Peyer's patch (tissue), 4 donors: ENCODE data around the gene NATD1. TPM values are rescaled to one million over a fixed set of nuclear protein-coding genes. Genes with fewer than 3 reads are reported as not detected.
A peak's percentile ranks its signal among the peaks of the same experiment; 100 is the strongest.

Experiments used
- DNase-seq, 3 donors: peaks; one replicate each; pipeline ENCODE4 v3.0.0-alpha.2; 2017 to 2019
- H3K27ac ChIP-seq, 4 donors: fragments of 200-600 bp; sonication (generic); one replicate each; pipeline ENCODE4 v1.5.1; 2016 to 2019
- H3K27me3 ChIP-seq, 2 donors: fragments of 200-600 bp; sonication (generic); one replicate each; pipeline ENCODE4 v1.5.1; 2019
- H3K36me3 ChIP-seq, 3 donors: fragments of 200-600 bp; sonication (generic); one replicate each; pipeline ENCODE4 v1.5.1; 2016 to 2019
- H3K4me1 ChIP-seq, 4 donors: fragments of 200-600 bp; sonication (generic); one replicate each; pipeline ENCODE4 v1.5.1; 2016 to 2019
- H3K4me3 ChIP-seq, 4 donors: fragments of 200-600 bp; sonication (generic); 1 replicate in 3 of 4; 2 replicates in 1 of 4; pipeline ENCODE4 v1.5.1; 2016 to 2019; ENCODE audit warnings: mild to moderate bottlenecking in 1 of 4
- H3K9me3 ChIP-seq, 4 donors: fragments of 200-600 bp; sonication (generic); one replicate each; pipeline ENCODE4 v1.5.1; 2016 to 2019; ENCODE audit warnings: mild to moderate bottlenecking in 1 of 4
- POLR2A ChIP-seq, 2 donors: fragments of 450-650 bp; IDR thresholded peaks; one replicate each; pipeline ENCODE4 v1.5.1; 2017; ENCODE audit warnings: antibody characterized with exemption in 2 of 2, mild to moderate bottlenecking in 2 of 2, moderate library complexity in 2 of 2
- total RNA-seq, 4 donors: library from RNA; depleted of rRNA; stranded (reverse); fragments of >200 nt; gene quantifications; one replicate each; pipeline ENCODE4 v1.1.0, GENCODE V29; 2016
- TF ChIP-seq, protein P1 (sequence below), 6 experiments: fragments of 450-650 bp in 4 of 6; fragments of 200-600 bp in 2 of 6; sonication (generic) in 1 of 6; IDR thresholded peaks; one replicate each; pipeline ENCODE4 v1.5.1; 2017 to 2019; ENCODE audit warnings: antibody characterized with exemption in 6 of 6, mild to moderate bottlenecking in 3 of 6, moderate library complexity in 1 of 6

The NATD1 gene
- total RNA-seq, 4 donors from 2014 or later, result 5.0 to 11.4 (median 10.1) TPM

DNA sequence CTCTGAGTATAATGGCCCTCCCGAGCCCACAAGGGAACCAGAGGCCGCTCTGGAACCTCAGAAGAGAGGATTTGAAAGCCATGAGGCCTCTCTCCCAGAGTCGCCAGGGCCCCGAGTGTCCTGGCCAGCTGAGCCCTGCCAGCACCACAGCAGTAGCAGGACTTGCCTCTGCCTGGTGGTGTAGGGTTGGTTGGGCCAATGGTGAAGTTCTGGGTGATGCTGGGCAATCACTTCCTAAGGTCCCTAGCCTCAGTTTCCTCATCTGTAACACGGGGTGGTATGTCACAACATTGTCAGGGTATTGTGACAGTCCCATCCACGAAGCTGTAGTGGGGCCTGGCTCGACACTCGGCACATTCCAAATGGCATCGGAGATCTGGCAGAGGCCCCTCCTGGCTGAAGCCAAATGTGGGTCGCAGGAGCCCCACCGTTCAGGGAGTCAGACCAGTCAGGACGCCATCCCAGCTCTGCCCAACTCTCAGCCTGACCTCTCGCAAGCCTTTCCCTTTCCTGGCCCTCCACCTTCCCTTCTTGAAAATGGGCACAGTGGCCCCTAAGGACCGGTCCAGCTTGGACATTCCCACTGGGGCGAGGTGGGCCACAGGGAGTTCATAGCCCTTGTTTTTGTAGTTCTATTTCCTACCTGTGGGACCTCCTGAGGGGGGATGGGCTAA is 1.7 kb downstream of the NATD1 start:
- Histone ChIP-seq H3K4me3 (peak overlapping the region in 1 of 4 donors; percentile 60), H3K4me1 (peaks cover 0 to 30% (median 5%) of the 10 kb centered on the region in 4 donors), H3K27ac (no peak overlapping the region), H3K9me3 (no peaks in the 10 kb centered on the region), H3K27me3 (no peaks in the 10 kb centered on the region), H3K36me3 (no peaks in the 10 kb centered on the region)
- TF ChIP-seq POLR2A (IDR thresholded peaks at IDR 0.05), result no peak
- TF ChIP-seq, protein P1, sequence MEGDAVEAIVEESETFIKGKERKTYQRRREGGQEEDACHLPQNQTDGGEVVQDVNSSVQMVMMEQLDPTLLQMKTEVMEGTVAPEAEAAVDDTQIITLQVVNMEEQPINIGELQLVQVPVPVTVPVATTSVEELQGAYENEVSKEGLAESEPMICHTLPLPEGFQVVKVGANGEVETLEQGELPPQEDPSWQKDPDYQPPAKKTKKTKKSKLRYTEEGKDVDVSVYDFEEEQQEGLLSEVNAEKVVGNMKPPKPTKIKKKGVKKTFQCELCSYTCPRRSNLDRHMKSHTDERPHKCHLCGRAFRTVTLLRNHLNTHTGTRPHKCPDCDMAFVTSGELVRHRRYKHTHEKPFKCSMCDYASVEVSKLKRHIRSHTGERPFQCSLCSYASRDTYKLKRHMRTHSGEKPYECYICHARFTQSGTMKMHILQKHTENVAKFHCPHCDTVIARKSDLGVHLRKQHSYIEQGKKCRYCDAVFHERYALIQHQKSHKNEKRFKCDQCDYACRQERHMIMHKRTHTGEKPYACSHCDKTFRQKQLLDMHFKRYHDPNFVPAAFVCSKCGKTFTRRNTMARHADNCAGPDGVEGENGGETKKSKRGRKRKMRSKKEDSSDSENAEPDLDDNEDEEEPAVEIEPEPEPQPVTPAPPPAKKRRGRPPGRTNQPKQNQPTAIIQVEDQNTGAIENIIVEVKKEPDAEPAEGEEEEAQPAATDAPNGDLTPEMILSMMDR (IDR thresholded peaks at IDR 0.05), result no peak
- DNase-seq, result no peak

DNA sequence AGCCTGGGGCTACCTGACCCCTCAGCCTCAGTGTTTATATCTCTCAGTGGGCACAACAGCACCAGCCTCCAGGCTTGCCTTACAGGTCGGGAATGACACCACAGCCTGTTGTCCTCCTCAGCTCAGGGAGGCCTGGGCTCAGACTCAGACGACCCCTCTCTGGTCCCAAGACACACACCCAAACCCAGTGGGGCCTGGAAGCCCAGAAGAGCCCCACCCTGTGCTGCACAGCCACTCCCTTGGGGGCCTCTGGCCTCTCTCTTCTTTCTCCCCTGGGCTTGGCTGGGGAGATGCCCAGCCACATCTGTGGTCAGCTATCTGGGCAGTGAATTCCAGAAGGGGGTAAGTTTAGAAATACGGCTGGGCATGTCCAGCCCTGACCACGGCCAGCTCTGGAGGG is 2.4 kb downstream of the NATD1 start:
- no peak overlapping the region for H3K4me3 ChIP-seq
- no peak for DNase-seq
- peaks cover 0 to 30% (median 5%) of the 10 kb centered on the region in 4 donors for H3K4me1 ChIP-seq
- no peaks in the 10 kb centered on the region for H3K27me3 ChIP-seq
- no peaks in the 10 kb centered on the region for H3K9me3 ChIP-seq
- H3K27ac ChIP-seq, result no peak overlapping the region
- TF ChIP-seq, protein P1 (IDR thresholded peaks at IDR 0.05), result no peak
- no peak for TF ChIP-seq POLR2A (IDR thresholded peaks at IDR 0.05)
- H3K36me3 ChIP-seq, result no peaks in the 10 kb centered on the region

DNA sequence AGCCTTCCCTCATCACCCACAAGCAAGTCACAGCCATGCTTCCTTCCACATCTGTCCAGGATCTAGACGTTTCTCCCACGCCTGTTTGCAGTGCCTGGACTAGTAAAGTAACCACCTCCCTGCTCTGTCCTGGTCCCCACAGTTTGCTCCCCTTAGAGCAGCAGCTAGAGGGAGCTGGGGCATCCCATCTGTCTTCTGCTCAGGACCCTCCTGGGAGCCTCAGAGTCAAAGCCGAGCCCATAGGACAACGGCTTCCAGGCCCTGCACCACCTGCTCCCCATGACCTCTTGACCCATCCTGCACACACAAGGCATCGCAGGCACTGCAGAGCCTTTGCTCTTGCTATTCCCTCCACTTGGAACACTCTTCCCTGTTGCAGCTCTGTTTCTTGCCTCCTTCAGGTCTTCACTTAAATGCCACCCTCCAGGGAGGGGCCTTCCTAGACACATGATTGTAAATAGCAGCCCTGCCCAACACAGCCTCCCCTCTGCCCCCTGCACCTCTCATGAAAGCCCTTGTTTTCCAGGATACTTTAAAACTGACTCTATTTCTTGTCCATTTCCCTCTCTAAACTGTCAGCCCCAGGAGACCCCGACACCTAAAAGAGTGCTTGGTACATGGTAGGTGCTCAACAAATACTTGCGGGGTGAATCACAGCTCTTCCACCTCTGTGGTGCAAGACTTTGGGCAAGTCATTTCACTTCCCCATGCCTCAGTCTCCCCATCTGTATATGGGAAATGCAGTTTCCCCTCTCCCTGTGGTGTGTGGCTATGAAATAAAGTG is 3.1 kb downstream of the NATD1 start:
- Histone ChIP-seq H3K36me3 (no peaks in the 10 kb centered on the region), H3K4me3 (no peak overlapping the region), H3K9me3 (no peaks in the 10 kb centered on the region), H3K27ac (no peak overlapping the region), H3K27me3 (no peaks in the 10 kb centered on the region), H3K4me1 (peaks cover 0 to 30% (median 5%) of the 10 kb centered on the region in 4 donors)
- DNase-seq, result no peak
- TF ChIP-seq, protein P1 (IDR thresholded peaks at IDR 0.05), result no peak
- TF ChIP-seq POLR2A (IDR thresholded peaks at IDR 0.05), result no peak

DNA sequence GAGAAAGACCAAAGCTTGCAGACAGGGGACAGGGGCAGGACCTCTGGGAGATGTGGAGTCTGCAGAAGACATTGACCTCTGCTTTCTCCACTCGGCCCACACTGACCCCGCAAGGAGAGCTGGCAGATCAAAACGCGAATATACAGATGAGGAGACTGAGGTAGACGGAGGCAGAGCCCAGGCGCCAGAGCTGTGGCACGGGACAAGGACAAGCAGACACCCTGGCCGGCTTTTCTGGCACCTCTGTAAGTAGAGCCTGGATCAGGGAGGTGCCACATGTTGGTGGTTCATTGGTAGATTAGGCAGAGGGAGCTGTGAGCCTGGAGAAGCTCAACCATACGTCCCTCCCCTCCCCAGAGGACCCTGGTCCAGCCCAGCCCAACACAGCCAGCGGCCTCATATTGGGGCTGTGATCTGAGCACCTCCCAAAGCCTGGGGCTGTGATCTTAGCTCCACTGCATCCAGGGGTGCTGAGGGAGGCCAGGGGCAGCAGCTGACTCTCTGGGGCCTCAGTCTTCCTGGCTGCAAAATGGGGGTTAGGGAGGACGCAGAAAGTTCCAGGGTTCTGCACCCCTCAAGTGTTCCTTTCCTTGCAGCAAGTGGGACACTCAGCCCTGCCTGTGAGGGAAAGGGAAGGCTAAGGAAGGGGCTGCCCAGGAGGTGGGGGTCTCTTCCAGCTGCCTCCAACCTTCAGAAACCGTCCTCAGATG is 4.0 kb downstream of the NATD1 start:
- no peaks in the 10 kb centered on the region for H3K27me3 ChIP-seq
- H3K9me3 ChIP-seq, result no peaks in the 10 kb centered on the region
- H3K27ac ChIP-seq, result no peak overlapping the region
- TF ChIP-seq, protein P1 (IDR thresholded peaks at IDR 0.05), result no peak
- TF ChIP-seq POLR2A (IDR thresholded peaks at IDR 0.05), result no peak
- H3K4me1 ChIP-seq, result peaks cover 0 to 28% (median 5%) of the 10 kb centered on the region in 4 donors
- H3K4me3 ChIP-seq, result no peak overlapping the region
- H3K36me3 ChIP-seq, result no peaks in the 10 kb centered on the region
- no peak for DNase-seq

DNA sequence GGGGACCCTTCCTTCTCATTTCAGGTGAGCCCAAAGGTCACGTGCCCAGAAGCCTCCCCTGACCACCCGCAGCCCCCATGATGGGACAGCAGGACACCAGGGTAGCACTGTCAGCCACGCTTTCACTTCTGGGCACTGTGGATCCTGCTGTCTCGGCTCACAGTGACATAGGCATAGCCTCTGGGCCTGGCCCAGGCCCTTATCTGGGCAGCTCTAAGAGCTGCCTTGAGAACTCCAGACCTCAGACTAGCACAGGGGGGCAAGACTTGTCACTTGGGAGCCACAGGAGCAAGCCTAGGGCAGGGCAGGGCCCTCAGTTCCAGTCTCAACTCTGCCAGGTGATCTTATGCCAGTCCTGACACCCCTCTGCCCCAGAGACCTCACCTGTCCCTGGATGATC is 4.7 kb downstream of the NATD1 start:
- no peaks in the 10 kb centered on the region for H3K36me3 ChIP-seq
- H3K4me3 ChIP-seq, result no peak overlapping the region
- TF ChIP-seq, protein P1 (IDR thresholded peaks at IDR 0.05), result no peak
- H3K4me1 ChIP-seq, result peaks cover 0 to 20% (median 2%) of the 10 kb centered on the region in 4 donors
- no peaks in the 10 kb centered on the region for H3K9me3 ChIP-seq
- DNase-seq, result no peak
- H3K27ac ChIP-seq, result no peak overlapping the region
- H3K27me3 ChIP-seq, result no peaks in the 10 kb centered on the region
